Measurements from ENCODE around the gene DEAF1. TPM values are rescaled to one million over a fixed set of nuclear protein-coding genes. Genes with fewer than 3 reads are reported as not detected.
"Not testable (repeated sequence)": the region's sequence is repeated elsewhere in the genome, so short reads cannot be mapped to it uniquely, and the experiment has no call there.

Gene DEAF1
- total RNA-seq, 1 donor from 2014 or later, result 48.9 TPM

- H3K4me1 Mint-ChIP-seq (ENCODE audit: low read depth, unreplicated experiment), result peaks cover 9% of the 10 kb centered on the region
- no peak for DNase-seq (ENCODE audit: low read depth)
- H3K79me2 ChIP-seq (ENCODE audit: insufficient read depth, low read length), result no peaks in the 10 kb centered on the region
- no peaks in the 10 kb centered on the region for H3K36me3 ChIP-seq (ENCODE audit: insufficient read depth, low read length)
- H4K20me1 ChIP-seq (ENCODE audit: insufficient read depth, low read length), result no peaks in the 10 kb centered on the region
- H3K27ac Mint-ChIP-seq (ENCODE audit: unreplicated experiment), result no peak overlapping the region
- no peak for FAIRE-seq
- no peak overlapping the region for H3K27ac ChIP-seq (ENCODE audit: low read depth, low read length)
- H3K4me1 ChIP-seq (ENCODE audit: insufficient read depth, low read length), result peaks cover 3% of the 10 kb centered on the region
- H3K9me3 Mint-ChIP-seq (ENCODE audit: unreplicated experiment), result no peaks in the 10 kb centered on the region
- no peak overlapping the region for H3K4me3 Mint-ChIP-seq (ENCODE audit: unreplicated experiment)
- no peak overlapping the region for H2AFZ ChIP-seq (ENCODE audit: low read depth, low read length)
- no peaks in the 10 kb centered on the region for H3K9me3 ChIP-seq (ENCODE audit: insufficient read depth, low read depth, low read length)
- no peak overlapping the region for H3K4me2 ChIP-seq (ENCODE audit: low read length)
- no peak for TF ChIP-seq EZH2 (IDR thresholded peaks at IDR 0.05; ENCODE audit: insufficient read depth, low read length)
- no peak for TF ChIP-seq CTCF (IDR thresholded peaks at IDR 0.05; ENCODE audit: insufficient read depth, low read depth, low read length)
- H3K4me3 ChIP-seq (ENCODE audit: insufficient read depth, low read depth, low read length), result no peak overlapping the region
- no peaks in the 10 kb centered on the region for H3K36me3 Mint-ChIP-seq (ENCODE audit: low read depth, unreplicated experiment)
- H3K27me3 Mint-ChIP-seq (ENCODE audit: low read depth, unreplicated experiment), result peaks cover 12% of the 10 kb centered on the region
- peaks cover 5% of the 10 kb centered on the region for H3K27me3 ChIP-seq (ENCODE audit: insufficient read depth, low read length)
- H3K9ac ChIP-seq (ENCODE audit: low read length), result no peak overlapping the region
Measured at GRCh38 chr11:742156-742546, 47.1 kb upstream of the DEAF1 start.

- Mint-ChIP-seq H3K27me3 (ENCODE audit: low read depth, unreplicated experiment) (peaks cover 24% of the 10 kb centered on the region), H3K4me3 (ENCODE audit: unreplicated experiment) (peak overlapping the region; percentile 27)
- H3K27me3 ChIP-seq (ENCODE audit: insufficient read depth, low read length); H3K27ac ChIP-seq (ENCODE audit: low read depth, low read length); H3K79me2 ChIP-seq (ENCODE audit: insufficient read depth, low read length); H3K9ac ChIP-seq (ENCODE audit: low read length); H3K9me3 ChIP-seq (ENCODE audit: insufficient read depth, low read depth, low read length); H3K4me2 ChIP-seq (ENCODE audit: low read length); H4K20me1 ChIP-seq (ENCODE audit: insufficient read depth, low read length); H3K27ac Mint-ChIP-seq (ENCODE audit: unreplicated experiment); H3K36me3 ChIP-seq (ENCODE audit: insufficient read depth, low read length); H3K9me3 Mint-ChIP-seq (ENCODE audit: unreplicated experiment); H3K4me1 ChIP-seq (ENCODE audit: insufficient read depth, low read length); H2AFZ ChIP-seq (ENCODE audit: low read depth, low read length); FAIRE-seq; H3K4me1 Mint-ChIP-seq (ENCODE audit: low read depth, unreplicated experiment); DNase-seq (ENCODE audit: low read depth); H3K4me3 ChIP-seq (ENCODE audit: insufficient read depth, low read depth, low read length); H3K36me3 Mint-ChIP-seq (ENCODE audit: low read depth, unreplicated experiment): not testable (repeated sequence)
Measured at GRCh38 chr11:737899-738298, 42.9 kb upstream of the DEAF1 start.

- no peaks in the 10 kb centered on the region for H3K9me3 ChIP-seq (ENCODE audit: insufficient read depth, low read depth, low read length)
- Mint-ChIP-seq H3K4me3 (ENCODE audit: unreplicated experiment) (no peak overlapping the region), H3K36me3 (ENCODE audit: low read depth, unreplicated experiment) (peaks cover 3% of the 10 kb centered on the region), H3K9me3 (ENCODE audit: unreplicated experiment) (no peaks in the 10 kb centered on the region), H3K27ac (ENCODE audit: unreplicated experiment) (no peak overlapping the region), H3K27me3 (ENCODE audit: low read depth, unreplicated experiment) (peaks cover 26% of the 10 kb centered on the region), H3K4me1 (ENCODE audit: low read depth, unreplicated experiment) (peaks cover 7% of the 10 kb centered on the region)
- DNase-seq (ENCODE audit: low read depth) (no peak), FAIRE-seq (no peak)
- H3K79me2 ChIP-seq (ENCODE audit: insufficient read depth, low read length), result no peaks in the 10 kb centered on the region
- no peak overlapping the region for H3K27ac ChIP-seq (ENCODE audit: low read depth, low read length)
- peaks cover 7% of the 10 kb centered on the region for H3K27me3 ChIP-seq (ENCODE audit: insufficient read depth, low read length)
- H3K4me2 ChIP-seq (ENCODE audit: low read length), result no peak overlapping the region
- no peaks in the 10 kb centered on the region for H4K20me1 ChIP-seq (ENCODE audit: insufficient read depth, low read length)
- no peaks in the 10 kb centered on the region for H3K4me1 ChIP-seq (ENCODE audit: insufficient read depth, low read length)
- no peaks in the 10 kb centered on the region for H3K36me3 ChIP-seq (ENCODE audit: insufficient read depth, low read length)
- H3K4me3 ChIP-seq (ENCODE audit: insufficient read depth, low read depth, low read length), result no peak overlapping the region
- H3K9ac ChIP-seq (ENCODE audit: low read length), result no peak overlapping the region
- no peak for TF ChIP-seq CTCF (IDR thresholded peaks at IDR 0.05; ENCODE audit: insufficient read depth, low read depth, low read length)
- TF ChIP-seq EZH2 (IDR thresholded peaks at IDR 0.05; ENCODE audit: insufficient read depth, low read length), result no peak
- no peak overlapping the region for H2AFZ ChIP-seq (ENCODE audit: low read depth, low read length)
Measured at GRCh38 chr11:737366-737765, 42.3 kb upstream of the DEAF1 start.

GRCh38 chr11:734541-734940 is 39.5 kb upstream of the DEAF1 start:
- H3K4me3 ChIP-seq (ENCODE audit: insufficient read depth, low read depth, low read length); H3K79me2 ChIP-seq (ENCODE audit: insufficient read depth, low read length); H2AFZ ChIP-seq (ENCODE audit: low read depth, low read length); FAIRE-seq; H3K4me3 Mint-ChIP-seq (ENCODE audit: unreplicated experiment); H3K9me3 ChIP-seq (ENCODE audit: insufficient read depth, low read depth, low read length); H3K36me3 Mint-ChIP-seq (ENCODE audit: low read depth, unreplicated experiment); H3K36me3 ChIP-seq (ENCODE audit: insufficient read depth, low read length); DNase-seq (ENCODE audit: low read depth); H3K4me1 ChIP-seq (ENCODE audit: insufficient read depth, low read length); H3K27me3 ChIP-seq (ENCODE audit: insufficient read depth, low read length); H3K4me1 Mint-ChIP-seq (ENCODE audit: low read depth, unreplicated experiment); H3K27ac ChIP-seq (ENCODE audit: low read depth, low read length); H3K4me2 ChIP-seq (ENCODE audit: low read length); H3K9ac ChIP-seq (ENCODE audit: low read length); H4K20me1 ChIP-seq (ENCODE audit: insufficient read depth, low read length); H3K9me3 Mint-ChIP-seq (ENCODE audit: unreplicated experiment): not testable (repeated sequence)
- Mint-ChIP-seq H3K27ac (ENCODE audit: unreplicated experiment) (peak overlapping the region; percentile 18), H3K27me3 (ENCODE audit: low read depth, unreplicated experiment) (peaks cover 28% of the 10 kb centered on the region)

Measured in astrocyte (in vitro differentiated cells and primary cell).